ENCODE measurements around the gene TBC1D22A. TPM values are rescaled to one million over a fixed set of nuclear protein-coding genes. Genes with fewer than 3 reads are reported as not detected.

Gene TBC1D22A
- total and polyA plus RNA-seq, 9 of the 15 experiments (the other 6 are each of a cell fraction or from before 2014, with no cell fraction given) = 0.20 to 11.5 (median 5.2) TPM

DNA sequence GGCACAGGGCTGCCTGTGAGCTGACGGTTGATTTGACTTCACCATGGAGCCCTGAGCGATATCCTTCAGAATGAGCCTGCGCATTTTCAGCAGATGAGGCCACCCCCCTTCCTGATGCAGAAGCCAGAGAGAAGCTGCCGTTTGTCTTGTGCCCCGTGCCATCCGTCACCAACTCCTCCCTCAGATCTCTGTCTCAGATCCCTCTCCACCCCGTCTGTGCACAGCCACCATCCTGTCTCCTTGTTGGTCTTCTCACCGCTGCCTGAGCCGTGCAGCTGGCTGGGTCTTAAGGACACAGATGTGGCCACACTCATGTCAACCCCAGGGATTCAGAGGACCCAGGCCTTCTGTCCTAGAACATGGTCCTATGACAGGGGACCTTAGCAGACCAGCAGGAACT, 293.9 kb downstream of the TBC1D22A start:
- ChIA-PET POLR2A (no interaction called here), CTCF (ENCODE audit: low intra/inter-chr PET ratio) (no interaction called here)
- Histone ChIP-seq H3K4me2 (ENCODE audit: insufficient read depth, low read length) (no peak overlapping the region), H4K20me1 (replicated peaks; ENCODE audit: control insufficient read depth, insufficient read depth, low read length) (no peaks in the 10 kb centered on the region), H2AFZ (ENCODE audit: low read depth, low read length) (no peak overlapping the region), H3K79me2 (ENCODE audit: control insufficient read depth, insufficient read depth, low read length) (no peaks in the 10 kb centered on the region), H3K36me3 (ENCODE audit: control insufficient read depth, insufficient read depth, low read length) (no peaks in the 10 kb centered on the region), H3K4me1 (replicated peaks in 1 of 2; ENCODE audit: control insufficient read depth in 2 of 2, insufficient read depth in 2 of 2, low read length in 2 of 2) (peaks cover 0 to 16% of the 10 kb centered on the region in 2 experiments; a peak in 2 of 5 replicates), H3K9me1 (ENCODE audit: control insufficient read depth, insufficient read depth, low read length) (no peaks in the 10 kb centered on the region), H3K9ac (ENCODE audit: insufficient read depth in 1 of 2, low read depth in 2 of 2, low read length in 2 of 2) (no peak overlapping the region), H3K27me3 (ENCODE audit: control insufficient read depth in 2 of 2, insufficient read depth in 2 of 2, low read length in 2 of 2) (no peaks in the 10 kb centered on the region), H3K4me3 (no peak overlapping the region), H3K27ac (ENCODE audit: extremely low read depth, low read depth, low read length) (no peak overlapping the region), H3K9me3 (replicated peaks; ENCODE audit: control insufficient read depth, insufficient read depth, low read depth, low read length) (no peaks in the 10 kb centered on the region)
- DNase-seq (ENCODE audit: extremely low read depth in 1 of 4, low spot score in 3 of 4) = no peak
- no peak for FAIRE-seq
- WGBS (ENCODE audit: insufficient coverage, low coverage, missing lambda C conversion rate) = 78% methylated on average over 4 of the region's 9 CpGs
- TF ChIP-seq ZKSCAN8 (CRISPR knock-in tag; IDR thresholded peaks at IDR 0.05) (no peak), PYGO2 (tag; IDR thresholded peaks at IDR 0.05) (no peak), CHD4 (IDR thresholded peaks at IDR 0.05; ENCODE audit: insufficient read depth, insufficient replicate concordance, low read depth, low read length, poor library complexity, severe bottlenecking) (no peak), ELF4 (CRISPR knock-in tag; IDR thresholded peaks at IDR 0.05) (no peak), ZNF644 (tag; IDR thresholded peaks at IDR 0.05; ENCODE audit: low read depth) (no peak), HNRNPUL1 (IDR thresholded peaks at IDR 0.05; ENCODE audit: low read length) (no peak), SETDB1 (IDR thresholded peaks at IDR 0.05; ENCODE audit: low read length) (no peak), TAF7 (tag; IDR thresholded peaks at IDR 0.05) (no peak), RBM22 (IDR thresholded peaks at IDR 0.05; ENCODE audit: low read depth, low read length, poor library complexity, severe bottlenecking) (no peak), PML (IDR thresholded peaks at IDR 0.05; ENCODE audit: low read length) (no peak), RUNX1 (IDR thresholded peaks at IDR 0.05; ENCODE audit: low read depth) (no peak), MBD2 (IDR thresholded peaks at IDR 0.05; ENCODE audit: borderline replicate concordance, low read depth) (no peak), ELK3 (CRISPR knock-in tag; IDR thresholded peaks at IDR 0.05) (no peak), SNIP1 (IDR thresholded peaks at IDR 0.05; ENCODE audit: low read depth) (no peak), MTA2 (IDR thresholded peaks at IDR 0.05; ENCODE audit: low read depth) (no peak), MCM3 (IDR thresholded peaks at IDR 0.05) (no peak), ZNF785 (CRISPR knock-in tag; IDR thresholded peaks at IDR 0.05) (no peak)
- TF ChIP-seq, protein P1, sequence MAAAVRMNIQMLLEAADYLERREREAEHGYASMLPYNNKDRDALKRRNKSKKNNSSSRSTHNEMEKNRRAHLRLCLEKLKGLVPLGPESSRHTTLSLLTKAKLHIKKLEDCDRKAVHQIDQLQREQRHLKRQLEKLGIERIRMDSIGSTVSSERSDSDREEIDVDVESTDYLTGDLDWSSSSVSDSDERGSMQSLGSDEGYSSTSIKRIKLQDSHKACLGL (CRISPR knock-in tag; IDR thresholded peaks at IDR 0.05; ENCODE audit: borderline replicate concordance, poor library complexity, severe bottlenecking) = no peak
- TF ChIP-seq, protein P2, sequence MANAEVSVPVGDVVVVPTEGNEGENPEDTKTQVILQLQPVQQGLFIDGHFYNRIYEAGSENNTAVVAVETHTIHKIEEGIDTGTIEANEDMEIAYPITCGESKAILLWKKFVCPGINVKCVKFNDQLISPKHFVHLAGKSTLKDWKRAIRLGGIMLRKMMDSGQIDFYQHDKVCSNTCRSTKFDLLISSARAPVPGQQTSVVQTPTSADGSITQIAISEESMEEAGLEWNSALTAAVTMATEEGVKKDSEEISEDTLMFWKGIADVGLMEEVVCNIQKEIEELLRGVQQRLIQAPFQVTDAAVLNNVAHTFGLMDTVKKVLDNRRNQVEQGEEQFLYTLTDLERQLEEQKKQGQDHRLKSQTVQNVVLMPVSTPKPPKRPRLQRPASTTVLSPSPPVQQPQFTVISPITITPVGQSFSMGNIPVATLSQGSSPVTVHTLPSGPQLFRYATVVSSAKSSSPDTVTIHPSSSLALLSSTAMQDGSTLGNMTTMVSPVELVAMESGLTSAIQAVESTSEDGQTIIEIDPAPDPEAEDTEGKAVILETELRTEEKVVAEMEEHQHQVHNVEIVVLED (CRISPR knock-in tag; IDR thresholded peaks at IDR 0.05) = no peak
- TF ChIP-seq, protein P3, sequence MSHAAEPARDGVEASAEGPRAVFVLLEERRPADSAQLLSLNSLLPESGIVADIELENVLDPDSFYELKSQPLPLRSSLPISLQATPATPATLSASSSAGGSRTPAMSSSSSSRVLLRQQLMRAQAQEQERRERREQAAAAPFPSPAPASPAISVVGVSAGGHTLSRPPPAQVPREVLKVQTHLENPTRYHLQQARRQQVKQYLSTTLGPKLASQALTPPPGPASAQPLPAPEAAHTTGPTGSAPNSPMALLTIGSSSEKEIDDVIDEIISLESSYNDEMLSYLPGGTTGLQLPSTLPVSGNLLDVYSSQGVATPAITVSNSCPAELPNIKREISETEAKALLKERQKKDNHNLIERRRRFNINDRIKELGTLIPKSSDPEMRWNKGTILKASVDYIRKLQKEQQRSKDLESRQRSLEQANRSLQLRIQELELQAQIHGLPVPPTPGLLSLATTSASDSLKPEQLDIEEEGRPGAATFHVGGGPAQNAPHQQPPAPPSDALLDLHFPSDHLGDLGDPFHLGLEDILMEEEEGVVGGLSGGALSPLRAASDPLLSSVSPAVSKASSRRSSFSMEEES (CRISPR knock-in tag; IDR thresholded peaks at IDR 0.05) = no peak
- no TSS peak for BruUV-seq (replicated peaks)
- in situ Hi-C loops (cut with MboI) = no loop called here
- intact Hi-C loops (cut with micrococcal nuclease) = no loop called here
- ATAC-seq = no peak

All from K562 (cell line).